ENCODE data around the gene PPIE.

PPIE gene

GRCh38 chr1:39720094-39720999 is 18.3 kb upstream of the PPIE start:
- no peak for DNase-seq (ENCODE audit: low read depth in 2 of 2, low spot score in 1 of 2)

DNA sequence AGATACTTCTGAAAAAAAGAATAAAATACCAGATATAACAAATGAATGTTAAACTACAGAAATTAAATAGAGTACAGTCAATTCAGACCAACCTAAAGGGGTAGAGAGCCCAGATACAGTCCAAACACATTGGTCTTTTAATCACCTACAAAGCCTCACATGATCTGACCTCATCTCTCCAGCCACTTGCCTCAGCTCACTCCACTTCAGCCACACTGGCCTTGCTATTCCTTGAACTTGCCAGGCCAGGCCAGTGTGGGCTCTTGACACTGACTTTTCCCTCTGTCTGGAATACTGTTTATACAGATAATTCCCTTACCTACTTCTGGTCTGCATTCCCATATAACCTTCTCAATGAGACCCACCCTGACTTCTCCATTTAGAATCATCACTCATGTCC is 17.0 kb upstream of the PPIE start:
- DNase-seq (ENCODE audit: low read depth in 2 of 2, low spot score in 1 of 2): no peak

DNA sequence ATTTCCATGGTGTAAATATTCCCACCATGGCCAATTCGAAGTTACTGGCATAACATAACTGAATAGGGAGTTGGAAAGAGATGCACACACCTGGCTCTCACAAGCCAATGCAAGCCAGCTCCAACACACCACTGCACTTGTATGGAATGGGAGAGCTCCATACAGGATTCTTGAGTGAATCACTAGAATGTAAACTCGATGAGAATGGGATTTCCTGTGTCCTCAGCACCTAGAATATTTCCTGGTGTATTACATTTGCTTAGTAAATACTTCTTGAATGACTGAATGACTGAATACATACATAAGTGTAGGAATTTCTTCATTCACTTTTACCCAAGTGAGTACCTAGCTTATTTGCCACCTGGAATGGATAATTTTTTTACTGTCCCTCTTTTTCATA is 16.2 kb upstream of the PPIE start:
- no peak for DNase-seq (ENCODE audit: low read depth in 2 of 2, low spot score in 1 of 2)

GRCh38 chr1:39726600-39726999 is 12.1 kb upstream of the PPIE start:
- no peak for DNase-seq (ENCODE audit: low read depth in 2 of 2, low spot score in 1 of 2)

- no peak for DNase-seq (ENCODE audit: low read depth in 2 of 2, low spot score in 1 of 2)
These were observed 11.3 kb upstream of the PPIE start for GRCh38 chr1:39727221-39727931.

- DNase-seq (ENCODE audit: low read depth in 2 of 2, low spot score in 1 of 2): no peak
These were observed 10.8 kb upstream of the PPIE start for GRCh38 chr1:39727932-39728317.

- DNase-seq (ENCODE audit: low read depth in 2 of 2, low spot score in 1 of 2): no peak
These were observed 9.7 kb upstream of the PPIE start for GRCh38 chr1:39729030-39729429.

DNA sequence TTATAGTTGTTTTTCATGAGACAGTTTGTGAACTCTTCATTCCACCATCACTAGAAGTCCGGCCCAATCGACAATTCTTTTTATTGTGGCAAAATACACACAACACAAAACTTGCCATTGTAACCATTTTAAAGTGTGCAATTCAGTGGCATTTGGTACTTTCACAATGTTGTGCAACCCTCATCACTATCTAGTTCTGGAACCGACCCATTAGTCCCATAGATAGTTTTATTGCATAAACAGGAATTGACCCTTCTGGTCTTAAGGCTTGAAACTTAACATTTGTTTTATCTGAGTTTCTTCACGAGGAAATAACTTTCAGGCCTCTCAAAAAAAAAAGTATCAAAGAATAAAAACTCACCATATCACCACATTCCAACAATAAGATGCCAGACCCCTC is 8.8 kb upstream of the PPIE start:
- no peak for DNase-seq (ENCODE audit: low read depth in 2 of 2, low spot score in 1 of 2)

GRCh38 chr1:39732730-39733129 is 6.0 kb upstream of the PPIE start:
- no peak for DNase-seq (ENCODE audit: low read depth in 2 of 2, low spot score in 1 of 2)

DNA sequence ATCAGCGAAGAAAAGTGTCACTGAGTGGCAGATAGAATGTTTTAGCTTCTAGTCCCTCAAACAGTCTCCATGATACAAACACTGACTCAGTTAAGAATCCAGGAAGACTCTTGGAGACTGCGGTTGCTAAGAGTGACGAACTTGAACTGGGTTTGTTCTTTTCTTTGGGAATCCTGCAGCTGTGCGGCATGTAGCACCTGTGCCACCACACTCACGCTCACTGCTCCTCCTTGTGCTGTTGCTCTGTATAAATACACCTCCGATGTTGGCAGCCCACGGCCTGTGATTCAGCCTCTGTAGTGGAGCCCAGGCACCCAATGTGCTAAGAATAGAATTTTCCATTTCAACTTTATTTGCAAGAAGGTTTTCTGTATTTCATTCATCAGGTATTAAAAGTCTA is 5.5 kb upstream of the PPIE start:
- DNase-seq (ENCODE audit: low read depth in 2 of 2, low spot score in 1 of 2): no peak

- DNase-seq (ENCODE audit: low read depth in 2 of 2, low spot score in 1 of 2): no peak
These were observed 3.0 kb upstream of the PPIE start for GRCh38 chr1:39735731-39736130.

GRCh38 chr1:39737546-39738169 is 1.0 kb upstream of the PPIE start:
- DNase-seq (ENCODE audit: low read depth in 2 of 2, low spot score in 1 of 2): no peak

GRCh38 chr1:39745016-39745670 is 6.5 kb downstream of the PPIE start:
- DNase-seq (ENCODE audit: low read depth in 2 of 2, low spot score in 1 of 2): no peak

- DNase-seq (ENCODE audit: low read depth in 2 of 2, low spot score in 1 of 2): no peak
These were observed 12.9 kb downstream of the PPIE start for GRCh38 chr1:39751595-39751994.

DNA sequence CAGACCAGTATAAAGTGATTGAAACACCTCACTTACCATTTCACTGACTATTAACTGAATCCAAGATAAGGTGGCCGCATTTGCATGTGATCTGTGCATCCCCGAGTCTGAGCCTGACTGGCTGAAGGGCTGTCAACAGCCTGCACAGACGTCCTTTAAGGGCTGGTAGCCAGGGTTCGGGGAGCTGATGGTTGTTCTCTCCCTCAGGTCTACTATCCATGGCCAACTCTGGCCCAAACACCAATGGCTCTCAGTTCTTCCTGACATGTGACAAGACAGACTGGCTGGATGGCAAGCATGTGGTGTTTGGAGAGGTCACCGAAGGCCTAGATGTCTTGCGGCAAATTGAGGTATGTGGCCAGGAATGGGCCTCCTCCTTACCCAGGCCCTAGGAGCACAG is 14.0 kb downstream of the PPIE start:
- DNase-seq (ENCODE audit: low read depth in 2 of 2, low spot score in 1 of 2): no peak

- DNase-seq (ENCODE audit: low read depth in 2 of 2, low spot score in 1 of 2): no peak
These were observed 14.7 kb downstream of the PPIE start for GRCh38 chr1:39753132-39754025.

GRCh38 chr1:39754026-39754570 is 15.4 kb downstream of the PPIE start:
- DNase-seq (ENCODE audit: low read depth in 2 of 2, low spot score in 1 of 2): no peak

DNA sequence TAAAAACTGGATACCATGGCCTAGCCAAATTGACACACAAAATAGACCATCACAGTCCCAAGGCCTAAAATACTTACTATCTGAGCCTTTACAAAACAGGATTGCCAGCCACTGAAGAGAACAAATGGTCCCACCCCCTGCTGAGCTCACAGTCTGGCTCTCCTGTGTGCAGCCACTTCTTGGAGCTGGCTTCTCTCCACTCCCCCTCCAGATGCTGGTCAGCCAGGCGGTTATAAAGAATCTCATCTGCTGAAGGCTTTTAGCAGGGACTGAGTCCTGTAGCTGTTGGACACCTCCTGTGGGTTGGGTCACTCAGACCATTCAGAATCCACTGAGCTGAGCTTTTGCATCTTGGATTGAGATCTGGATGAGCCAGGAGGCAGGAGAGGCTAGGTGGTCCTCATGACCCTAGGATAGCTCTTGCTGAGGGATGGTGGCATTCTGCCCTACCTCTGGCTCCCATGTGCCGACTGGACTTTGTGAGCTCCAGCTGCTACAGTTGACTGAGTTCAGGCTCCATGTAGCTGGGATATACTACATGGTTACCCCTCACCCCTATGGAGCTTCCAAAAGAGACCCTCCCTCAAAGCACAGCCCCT is 16.3 kb downstream of the PPIE start:
- DNase-seq (ENCODE audit: low read depth in 2 of 2, low spot score in 1 of 2): no peak

GRCh38 chr1:39755965-39756659 is 17.4 kb downstream of the PPIE start:
- DNase-seq (ENCODE audit: low read depth in 2 of 2, low spot score in 1 of 2): no peak
